Neural cell (in vitro differentiated cells): ENCODE results near the gene HEBP2. TPM values are rescaled to one million over a fixed set of nuclear protein-coding genes. Genes with fewer than 3 reads are reported as not detected.

Experiments used
- H2AFZ ChIP-seq: fragments of 200-600, 300-800 bp; sonication (generic), shearing (Covaris generic); 2 replicates; pipeline ENCODE4 v1.6.0; 2014; ENCODE audit warnings: low read depth, mild to moderate bottlenecking, antibody characterized with exemption, low read length, moderate library complexity
- H3F3A ChIP-seq: fragments of 200-600 bp; shearing (Covaris generic); 2 replicates; pipeline ENCODE4 v1.6.1; 2016; ENCODE audit warnings: mild to moderate bottlenecking, moderate library complexity, mixed read lengths, antibody characterized with exemption, low read length; ENCODE audit not compliant: insufficient read depth, poor library complexity, severe bottlenecking
- H3K27ac ChIP-seq: fragments of 200-600, 300-800 bp; sonication (generic), shearing (Covaris generic); 2 replicates; pipeline ENCODE4 v1.5.1; 2014; ENCODE audit warnings: mild to moderate bottlenecking, low read length, moderate library complexity
- H3K27me3 ChIP-seq: fragments of 300-800, 200-600 bp; sonication (generic), shearing (Covaris generic); 2 replicates; pipeline ENCODE4 v1.6.0; 2014; ENCODE audit warnings: mild to moderate bottlenecking, low read depth, low read length, moderate library complexity; ENCODE audit not compliant: insufficient read depth
- H3K36me3 ChIP-seq: fragments of 300-800, 200-600 bp; sonication (generic), shearing (Covaris generic); 2 replicates; pipeline ENCODE4 v1.5.1; 2014; ENCODE audit warnings: mild to moderate bottlenecking, antibody characterized with exemption, low read length, moderate library complexity; ENCODE audit not compliant: insufficient read depth
- H3K4me2 ChIP-seq: fragments of 300-800, 200-600 bp; sonication (generic), shearing (Covaris generic); 2 replicates; pipeline ENCODE4 v1.6.0; 2014; ENCODE audit warnings: mild to moderate bottlenecking, low read length
- H3K4me3 ChIP-seq: fragments of 300-800, 200-600 bp; sonication (generic), shearing (Covaris generic); 2 replicates; pipeline ENCODE4 v1.5.1; 2014; ENCODE audit warnings: mild to moderate bottlenecking, low read length, moderate library complexity
- H3K79me2 ChIP-seq: fragments of 200-600 bp; shearing (Covaris generic); replicated peaks from 2 replicates; pipeline ENCODE4 v1.6.0; 2014; ENCODE audit warnings: mild to moderate bottlenecking, low read length, moderate library complexity; ENCODE audit not compliant: insufficient read depth
- H3K9ac ChIP-seq: fragments of 300-800, 200-600 bp; sonication (generic), shearing (Covaris generic); 2 replicates; pipeline ENCODE4 v1.6.1; 2016; ENCODE audit warnings: mild to moderate bottlenecking, low read length, mixed read lengths
- H3K9me2 ChIP-seq: fragments of 200-600 bp; shearing (Covaris generic); 2 replicates; pipeline ENCODE4 v1.6.1; 2016; ENCODE audit warnings: mild to moderate bottlenecking, low read length, mixed read lengths; ENCODE audit not compliant: insufficient read depth
- H3K9me3 ChIP-seq: fragments of 200-600, 300-800 bp; sonication (generic), shearing (Covaris generic); 2 replicates; pipeline ENCODE4 v1.6.1; 2016; ENCODE audit warnings: mild to moderate bottlenecking, mixed run types, low read length, moderate library complexity, mixed read lengths
- H4K20me1 ChIP-seq: fragments of 200-600 bp; shearing (Covaris generic); 2 replicates; pipeline ENCODE4 v1.6.1; 2016; ENCODE audit warnings: mild to moderate bottlenecking, mixed run types; ENCODE audit not compliant: insufficient read depth
- EP300 ChIP-seq: fragments of 450-650 bp; conservative IDR thresholded peaks from 2 replicates; pipeline ENCODE4 v1.6.1; 2014; ENCODE audit warnings: antibody characterized with exemption, mild to moderate bottlenecking, moderate library complexity; ENCODE audit not compliant: poor library complexity, severe bottlenecking
- EZH2 ChIP-seq: fragments of 200-600, 300-800 bp; shearing (Covaris generic), sonication (generic); IDR thresholded peaks from 2 replicates; pipeline ENCODE4 v1.6.1; 2014; ENCODE audit warnings: antibody characterized with exemption, low read length, borderline replicate concordance, mild to moderate bottlenecking; ENCODE audit not compliant: insufficient read depth, poor library complexity, severe bottlenecking
- MXI1 ChIP-seq: fragments of 450-650 bp; conservative IDR thresholded peaks from 2 replicates; pipeline ENCODE4 v1.6.1; 2014; ENCODE audit warnings: antibody characterized with exemption, mild to moderate bottlenecking; ENCODE audit not compliant: poor library complexity, severe bottlenecking
- POLR2AphosphoS5 ChIP-seq: IDR thresholded peaks from 2 replicates; pipeline ENCODE4 v1.6.1; 2012
- RAD21 ChIP-seq: fragments of 450-650 bp; conservative IDR thresholded peaks from 2 replicates; pipeline ENCODE4 v1.6.1; 2014; ENCODE audit warnings: antibody characterized with exemption, mild to moderate bottlenecking, moderate library complexity
- SMC3 ChIP-seq: fragments of 450-650 bp; conservative IDR thresholded peaks from 2 replicates; pipeline ENCODE4 v1.6.1; 2014; ENCODE audit warnings: antibody characterized with exemption, mild to moderate bottlenecking, moderate library complexity; ENCODE audit not compliant: poor library complexity
- TAF1 ChIP-seq: IDR thresholded peaks from 2 replicates; pipeline ENCODE4 v1.6.1; 2012; ENCODE audit warnings: low read depth
- polyA plus RNA-seq: library from polyadenylated mRNA; depleted of rRNA; stranded (reverse); fragments of >200 nt; gene quantifications from 2 replicates; pipeline ENCODE4 v1.2.3, GENCODE V29; 2014
- TF ChIP-seq, protein P1 (sequence below): fragments of 450-650 bp; IDR thresholded peaks from 2 replicates; pipeline ENCODE4 v1.5.1; 2014; ENCODE audit warnings: antibody characterized with exemption, mild to moderate bottlenecking, moderate library complexity; ENCODE audit not compliant: poor library complexity, severe bottlenecking
- TF ChIP-seq, protein P2 (sequence below): IDR thresholded peaks from 2 replicates; pipeline ENCODE4 v1.6.1; 2012; ENCODE audit warnings: borderline replicate concordance

HEBP2 gene
- polyA plus RNA-seq, 1 donor from 2014 or later: 3.0 TPM

DNA sequence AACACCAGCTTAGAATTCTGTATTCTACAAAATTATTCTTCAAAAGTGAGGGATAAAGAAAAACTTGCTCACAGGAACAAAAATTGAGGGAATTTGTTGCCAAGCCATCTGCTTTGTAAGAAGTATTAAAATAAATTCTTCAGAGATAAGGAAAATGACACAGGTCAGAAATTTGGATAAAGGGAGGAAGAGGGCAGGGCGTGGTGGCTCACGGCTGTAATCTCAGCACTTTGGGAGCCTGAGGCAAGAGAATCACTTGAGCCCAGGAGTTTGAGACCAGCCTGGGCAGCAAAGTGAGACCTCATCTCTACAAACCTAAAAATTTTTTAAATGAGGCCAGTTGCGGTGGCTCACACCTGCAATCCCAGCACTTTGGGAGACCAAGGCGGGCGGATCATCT, 14.5 kb upstream of the HEBP2 start:
- no peak overlapping the region for H2AFZ ChIP-seq

DNA sequence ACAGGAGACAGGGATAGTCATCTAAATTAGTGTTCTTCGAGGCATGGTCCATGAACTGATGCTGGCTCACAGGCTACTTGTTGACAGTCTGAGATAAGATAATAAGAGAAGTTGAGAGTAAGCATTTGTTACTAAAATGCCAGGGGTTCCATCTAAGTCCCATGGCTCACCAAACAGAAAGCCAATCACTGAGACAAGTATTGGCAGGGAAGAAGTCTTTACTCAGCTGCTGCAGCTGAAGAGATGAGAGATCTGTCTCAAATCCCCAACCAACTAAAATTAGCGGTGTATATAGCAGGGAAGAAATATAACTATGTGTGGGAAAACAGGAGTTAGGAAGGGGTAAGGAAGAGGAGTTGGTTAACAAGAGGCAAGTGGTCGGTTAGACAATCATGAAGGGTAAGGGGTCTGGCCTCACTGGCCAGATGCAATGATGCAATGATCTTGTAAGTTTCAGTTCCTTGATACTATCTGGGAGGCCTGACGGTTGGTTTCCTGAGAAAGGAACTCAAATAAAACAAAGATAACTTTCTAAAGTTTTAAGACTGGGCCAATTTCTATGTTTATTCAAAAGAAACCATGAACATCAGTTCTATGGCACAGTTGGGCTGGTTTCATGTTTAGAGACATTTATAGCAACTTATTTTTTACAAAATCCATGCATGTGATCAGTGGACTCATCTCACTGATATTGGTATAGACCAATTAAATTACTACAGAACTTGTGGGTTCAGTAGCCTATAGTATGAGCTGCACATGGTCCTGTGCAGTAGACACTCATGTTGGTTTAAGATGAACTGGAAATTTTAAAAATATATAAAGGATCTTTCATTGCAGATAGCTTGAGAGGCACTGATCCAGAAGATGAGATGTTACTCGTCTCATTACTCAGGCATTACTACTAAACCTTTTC, 9.9 kb upstream of the HEBP2 start:
- no peak overlapping the region for H3K4me2 ChIP-seq
- H3K27ac ChIP-seq: no peak overlapping the region
- no peak overlapping the region for H3K4me3 ChIP-seq
- no peaks in the 10 kb centered on the region for H3K79me2 ChIP-seq
- no peaks in the 10 kb centered on the region for H3K36me3 ChIP-seq
- no peaks in the 10 kb centered on the region for H4K20me1 ChIP-seq
- no peaks in the 10 kb centered on the region for H3F3A ChIP-seq
- H3K9me3 ChIP-seq: no peaks in the 10 kb centered on the region
- H3K27me3 ChIP-seq: no peaks in the 10 kb centered on the region
- H2AFZ ChIP-seq: no peak overlapping the region
- TF ChIP-seq RAD21 (no peak), EP300 (no peak), SMC3 (no peak), MXI1 (no peak), POLR2AphosphoS5 (no peak), TAF1 (no peak), EZH2 (no peak)
- TF ChIP-seq, protein P1, sequence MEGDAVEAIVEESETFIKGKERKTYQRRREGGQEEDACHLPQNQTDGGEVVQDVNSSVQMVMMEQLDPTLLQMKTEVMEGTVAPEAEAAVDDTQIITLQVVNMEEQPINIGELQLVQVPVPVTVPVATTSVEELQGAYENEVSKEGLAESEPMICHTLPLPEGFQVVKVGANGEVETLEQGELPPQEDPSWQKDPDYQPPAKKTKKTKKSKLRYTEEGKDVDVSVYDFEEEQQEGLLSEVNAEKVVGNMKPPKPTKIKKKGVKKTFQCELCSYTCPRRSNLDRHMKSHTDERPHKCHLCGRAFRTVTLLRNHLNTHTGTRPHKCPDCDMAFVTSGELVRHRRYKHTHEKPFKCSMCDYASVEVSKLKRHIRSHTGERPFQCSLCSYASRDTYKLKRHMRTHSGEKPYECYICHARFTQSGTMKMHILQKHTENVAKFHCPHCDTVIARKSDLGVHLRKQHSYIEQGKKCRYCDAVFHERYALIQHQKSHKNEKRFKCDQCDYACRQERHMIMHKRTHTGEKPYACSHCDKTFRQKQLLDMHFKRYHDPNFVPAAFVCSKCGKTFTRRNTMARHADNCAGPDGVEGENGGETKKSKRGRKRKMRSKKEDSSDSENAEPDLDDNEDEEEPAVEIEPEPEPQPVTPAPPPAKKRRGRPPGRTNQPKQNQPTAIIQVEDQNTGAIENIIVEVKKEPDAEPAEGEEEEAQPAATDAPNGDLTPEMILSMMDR: no peak
- TF ChIP-seq, protein P2, sequence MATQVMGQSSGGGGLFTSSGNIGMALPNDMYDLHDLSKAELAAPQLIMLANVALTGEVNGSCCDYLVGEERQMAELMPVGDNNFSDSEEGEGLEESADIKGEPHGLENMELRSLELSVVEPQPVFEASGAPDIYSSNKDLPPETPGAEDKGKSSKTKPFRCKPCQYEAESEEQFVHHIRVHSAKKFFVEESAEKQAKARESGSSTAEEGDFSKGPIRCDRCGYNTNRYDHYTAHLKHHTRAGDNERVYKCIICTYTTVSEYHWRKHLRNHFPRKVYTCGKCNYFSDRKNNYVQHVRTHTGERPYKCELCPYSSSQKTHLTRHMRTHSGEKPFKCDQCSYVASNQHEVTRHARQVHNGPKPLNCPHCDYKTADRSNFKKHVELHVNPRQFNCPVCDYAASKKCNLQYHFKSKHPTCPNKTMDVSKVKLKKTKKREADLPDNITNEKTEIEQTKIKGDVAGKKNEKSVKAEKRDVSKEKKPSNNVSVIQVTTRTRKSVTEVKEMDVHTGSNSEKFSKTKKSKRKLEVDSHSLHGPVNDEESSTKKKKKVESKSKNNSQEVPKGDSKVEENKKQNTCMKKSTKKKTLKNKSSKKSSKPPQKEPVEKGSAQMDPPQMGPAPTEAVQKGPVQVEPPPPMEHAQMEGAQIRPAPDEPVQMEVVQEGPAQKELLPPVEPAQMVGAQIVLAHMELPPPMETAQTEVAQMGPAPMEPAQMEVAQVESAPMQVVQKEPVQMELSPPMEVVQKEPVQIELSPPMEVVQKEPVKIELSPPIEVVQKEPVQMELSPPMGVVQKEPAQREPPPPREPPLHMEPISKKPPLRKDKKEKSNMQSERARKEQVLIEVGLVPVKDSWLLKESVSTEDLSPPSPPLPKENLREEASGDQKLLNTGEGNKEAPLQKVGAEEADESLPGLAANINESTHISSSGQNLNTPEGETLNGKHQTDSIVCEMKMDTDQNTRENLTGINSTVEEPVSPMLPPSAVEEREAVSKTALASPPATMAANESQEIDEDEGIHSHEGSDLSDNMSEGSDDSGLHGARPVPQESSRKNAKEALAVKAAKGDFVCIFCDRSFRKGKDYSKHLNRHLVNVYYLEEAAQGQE: no peak
- no peaks in the 10 kb centered on the region for H3K9me2 ChIP-seq
- no peak overlapping the region for H3K9ac ChIP-seq

More for the DNA sequence above, 14.5 kb upstream of the HEBP2 start:
- H3K9ac ChIP-seq: no peak overlapping the region
- no peaks in the 10 kb centered on the region for H3F3A ChIP-seq
- H3K9me3 ChIP-seq: no peaks in the 10 kb centered on the region
- no peaks in the 10 kb centered on the region for H3K79me2 ChIP-seq
- no peaks in the 10 kb centered on the region for H3K9me2 ChIP-seq
- no peaks in the 10 kb centered on the region for H3K27me3 ChIP-seq
- no peak overlapping the region for H3K27ac ChIP-seq
- H4K20me1 ChIP-seq: no peaks in the 10 kb centered on the region
- H3K4me3 ChIP-seq: no peak overlapping the region
- H3K36me3 ChIP-seq: no peaks in the 10 kb centered on the region
- TF ChIP-seq TAF1 (no peak), EP300 (no peak), SMC3 (no peak), POLR2AphosphoS5 (no peak), EZH2 (no peak), MXI1 (no peak), RAD21 (no peak)
- TF ChIP-seq, protein P2: no peak
- TF ChIP-seq, protein P1: no peak
- H3K4me2 ChIP-seq: no peak overlapping the region
